HG03442 (cell line): ENCODE measurements around the gene SHB.

Source experiments
- ATAC-seq: cut with Tn5 transposase; IDR thresholded peaks from one replicate; pipeline ENCODE4 v1.9.1; 2021; ENCODE audit warnings: mild to moderate bottlenecking, moderate library complexity; ENCODE audit not compliant: unreplicated experiment

SHB gene

GRCh38 chr9:37942621-37943344 is 126.2 kb downstream of the SHB start:
- no peak for ATAC-seq

GRCh38 chr9:37941253-37941652 is 127.8 kb downstream of the SHB start:
- no peak for ATAC-seq

- ATAC-seq, result no peak
These were observed 129.4 kb downstream of the SHB start for GRCh38 chr9:37939575-37940095.

GRCh38 chr9:37938121-37938891 is 130.7 kb downstream of the SHB start:
- no peak for ATAC-seq

GRCh38 chr9:37937366-37937765 is 131.7 kb downstream of the SHB start:
- ATAC-seq, result no peak

GRCh38 chr9:37936965-37937364 is 132.1 kb downstream of the SHB start:
- no peak for ATAC-seq

GRCh38 chr9:37936376-37936775 is 132.7 kb downstream of the SHB start:
- ATAC-seq, result no peak

- ATAC-seq, result no peak
These were observed 133.9 kb downstream of the SHB start for GRCh38 chr9:37935096-37935495.

GRCh38 chr9:37931592-37931991 is 137.4 kb downstream of the SHB start:
- ATAC-seq, result no peak

GRCh38 chr9:37929441-37929895 is 139.6 kb downstream of the SHB start:
- no peak for ATAC-seq

- no peak for ATAC-seq
These were observed 140.2 kb downstream of the SHB start for GRCh38 chr9:37928552-37929430.

- ATAC-seq, result no peak
These were observed 141.2 kb downstream of the SHB start for GRCh38 chr9:37927601-37928551.

- ATAC-seq, result no peak
These were observed 141.9 kb downstream of the SHB start for GRCh38 chr9:37927132-37927531.

- no peak for ATAC-seq
These were observed 142.3 kb downstream of the SHB start for GRCh38 chr9:37926737-37927118.

- no peak for ATAC-seq
These were observed 143.0 kb downstream of the SHB start for GRCh38 chr9:37925786-37926736.

- no peak for ATAC-seq
These were observed 144.0 kb downstream of the SHB start for GRCh38 chr9:37925006-37925405.

- ATAC-seq, result no peak
These were observed 144.5 kb downstream of the SHB start for GRCh38 chr9:37924538-37924937.

- no peak for ATAC-seq
These were observed 145.1 kb downstream of the SHB start for GRCh38 chr9:37923796-37924427.
